ENCODE measurements around the gene ZBBX.

ZBBX gene

DNA sequence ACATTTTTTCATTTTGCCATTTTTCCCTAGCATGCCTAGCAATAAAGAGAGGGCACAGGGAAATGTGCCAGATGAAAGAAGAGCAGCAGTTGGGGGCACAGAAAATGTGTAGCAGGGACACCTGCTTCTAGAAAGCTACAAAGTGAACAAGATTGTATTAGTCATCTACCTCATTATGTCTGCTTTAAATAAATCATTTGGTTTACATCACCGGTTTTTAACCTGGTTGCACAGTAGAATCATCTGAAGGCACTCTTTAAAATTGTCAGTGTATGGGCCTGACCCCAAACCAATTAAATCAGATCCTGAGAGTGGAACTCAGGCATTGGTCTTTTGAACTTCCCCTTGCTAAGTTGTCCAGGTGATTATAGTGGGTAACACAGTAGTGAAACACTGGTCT, 73.8 kb downstream of the ZBBX start:
- DNase-seq (ENCODE audit: low spot score) = no peak

DNA sequence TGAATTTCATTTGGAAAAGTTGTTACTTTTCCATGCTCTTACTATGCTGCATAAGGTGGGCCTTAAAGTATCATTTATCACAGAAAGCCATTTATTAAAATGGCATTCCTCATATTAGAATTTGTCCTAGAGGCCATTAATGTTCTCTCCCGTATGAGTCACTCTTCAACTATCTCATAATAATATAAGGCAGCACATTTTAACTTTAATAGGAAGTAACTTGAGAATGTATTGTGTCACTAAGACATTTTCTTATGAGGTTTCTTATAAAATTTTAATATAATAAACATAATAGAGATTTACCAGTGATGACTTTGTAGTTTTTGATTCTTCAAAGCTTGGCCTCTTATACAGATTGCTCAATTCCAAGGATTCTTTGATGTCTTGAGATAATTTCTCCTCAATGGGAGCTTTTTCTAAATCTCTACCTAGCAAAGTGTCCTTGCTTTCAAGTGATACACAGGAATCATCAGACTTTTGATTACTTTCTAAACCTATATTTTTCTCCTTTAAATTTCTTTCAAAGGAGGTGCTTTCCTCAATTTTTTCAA, 74.7 kb downstream of the ZBBX start:
- no peak for DNase-seq (ENCODE audit: low spot score)

DNA sequence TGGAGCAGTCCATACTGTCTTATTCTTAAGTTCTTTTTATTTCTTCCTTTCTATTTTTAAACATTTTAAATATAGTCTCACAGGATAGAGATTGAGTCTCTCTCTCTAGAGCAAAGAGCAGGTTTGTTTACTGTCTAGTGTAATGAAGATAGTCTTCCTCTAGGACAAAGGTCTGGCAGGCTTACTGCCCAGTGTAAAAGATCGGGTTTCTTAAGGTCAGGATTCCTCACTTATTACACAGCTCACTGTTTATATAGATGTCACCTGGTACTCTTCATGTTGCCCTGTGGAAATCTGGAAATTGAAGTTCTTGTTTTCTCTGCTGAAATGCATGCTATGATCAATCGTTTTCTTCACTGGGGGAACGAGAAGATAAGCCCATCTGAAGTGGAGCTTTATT, 76.0 kb downstream of the ZBBX start:
- peak; percentile 12 for DNase-seq (ENCODE audit: low spot score)

DNA sequence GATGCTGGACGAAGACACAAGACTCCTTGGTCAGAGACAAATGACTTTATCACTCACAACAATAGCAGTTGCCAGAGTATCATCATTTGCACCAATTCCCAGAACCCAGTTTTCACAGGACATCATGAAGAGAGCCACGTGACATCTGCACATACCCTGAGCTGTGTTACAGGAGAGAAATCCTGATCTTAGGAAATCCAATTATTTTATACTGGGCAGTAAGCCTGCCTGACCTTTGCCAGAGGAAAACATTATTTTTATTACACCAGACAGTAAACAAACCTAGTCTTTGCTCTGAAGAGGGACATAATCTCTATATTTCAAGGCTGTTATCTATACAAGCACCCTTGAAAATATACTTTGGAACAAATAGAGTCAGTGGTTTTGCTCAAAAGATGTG, 77.4 kb downstream of the ZBBX start:
- no peak for DNase-seq (ENCODE audit: low spot score)

DNA sequence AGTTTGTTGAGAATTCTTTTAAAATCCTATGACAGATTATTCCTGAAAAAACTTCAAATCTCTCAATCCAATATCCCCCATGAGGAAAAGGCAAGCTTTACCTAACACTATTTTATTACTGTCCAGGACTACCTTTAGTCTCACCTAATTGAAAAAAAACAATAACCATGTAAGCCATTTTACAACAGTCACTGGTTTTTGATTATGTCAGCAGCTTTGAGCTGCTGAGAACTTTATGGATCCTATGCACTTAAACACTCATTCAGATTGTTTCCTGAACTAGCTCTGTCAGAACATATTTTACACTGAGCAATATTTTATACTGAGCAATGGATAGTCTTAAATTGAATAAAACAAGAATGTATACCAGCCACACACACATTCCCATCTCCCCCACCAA, 79.9 kb downstream of the ZBBX start:
- no peak for DNase-seq (ENCODE audit: low spot score)

DNA sequence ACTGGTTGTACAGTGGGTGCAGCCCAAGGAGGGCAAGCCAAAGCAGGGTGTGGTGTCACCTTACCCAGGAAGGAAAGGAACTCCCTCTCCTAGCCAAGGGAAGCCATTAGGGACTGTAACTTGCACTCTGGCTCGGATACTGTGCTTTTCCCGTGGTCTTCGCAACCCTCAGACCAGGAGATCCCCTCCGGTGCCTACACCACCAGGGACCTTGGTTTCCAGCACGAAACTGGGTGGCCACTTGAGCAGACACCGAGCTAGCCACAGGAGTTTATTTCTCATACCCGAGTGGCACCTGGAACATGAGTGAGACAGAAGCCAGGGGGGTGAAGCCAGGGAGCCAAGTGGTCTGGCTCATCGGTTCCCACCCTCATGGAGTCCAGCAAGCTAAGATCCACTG, 90.7 kb downstream of the ZBBX start:
- DNase-seq (ENCODE audit: low spot score) = no peak

DNA sequence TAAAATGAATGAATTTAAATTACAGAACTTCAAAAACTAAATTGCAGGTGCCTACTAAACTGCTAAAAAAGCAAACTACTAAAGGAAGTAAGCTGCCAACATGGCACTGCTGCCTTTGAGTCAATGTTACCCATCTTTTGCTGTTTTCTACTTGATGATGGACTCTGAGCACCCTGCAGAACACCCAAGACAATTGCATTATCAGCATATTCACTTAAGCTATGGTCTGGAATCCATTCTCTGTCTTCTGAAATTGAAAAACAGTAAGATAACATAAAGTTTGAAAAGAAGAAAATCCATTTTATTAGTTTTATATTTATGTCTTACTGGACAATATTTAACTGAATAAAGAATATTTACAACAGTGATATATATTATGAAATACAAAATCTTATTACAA, 91.4 kb downstream of the ZBBX start:
- DNase-seq (ENCODE audit: low spot score) = no peak

DNA sequence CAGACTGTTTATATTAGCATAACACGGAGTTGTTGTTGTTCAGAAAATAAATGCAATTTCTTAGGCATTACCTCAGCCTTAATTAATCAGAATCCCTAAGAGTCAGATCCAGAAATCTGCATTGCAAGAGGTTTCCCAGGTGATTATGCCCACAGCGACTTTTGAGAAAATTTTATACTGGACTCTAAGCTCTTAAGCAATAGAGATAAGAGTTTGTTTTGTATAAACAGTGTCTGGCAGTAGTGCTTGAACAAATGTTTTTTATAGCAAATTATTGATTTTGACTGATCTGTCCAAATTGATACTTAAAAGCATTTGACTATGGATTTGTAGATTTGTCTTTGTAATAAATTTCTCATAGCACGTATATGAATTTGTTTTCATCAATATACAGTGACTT, 92.8 kb downstream of the ZBBX start:
- no peak for DNase-seq (ENCODE audit: low spot score)

DNA sequence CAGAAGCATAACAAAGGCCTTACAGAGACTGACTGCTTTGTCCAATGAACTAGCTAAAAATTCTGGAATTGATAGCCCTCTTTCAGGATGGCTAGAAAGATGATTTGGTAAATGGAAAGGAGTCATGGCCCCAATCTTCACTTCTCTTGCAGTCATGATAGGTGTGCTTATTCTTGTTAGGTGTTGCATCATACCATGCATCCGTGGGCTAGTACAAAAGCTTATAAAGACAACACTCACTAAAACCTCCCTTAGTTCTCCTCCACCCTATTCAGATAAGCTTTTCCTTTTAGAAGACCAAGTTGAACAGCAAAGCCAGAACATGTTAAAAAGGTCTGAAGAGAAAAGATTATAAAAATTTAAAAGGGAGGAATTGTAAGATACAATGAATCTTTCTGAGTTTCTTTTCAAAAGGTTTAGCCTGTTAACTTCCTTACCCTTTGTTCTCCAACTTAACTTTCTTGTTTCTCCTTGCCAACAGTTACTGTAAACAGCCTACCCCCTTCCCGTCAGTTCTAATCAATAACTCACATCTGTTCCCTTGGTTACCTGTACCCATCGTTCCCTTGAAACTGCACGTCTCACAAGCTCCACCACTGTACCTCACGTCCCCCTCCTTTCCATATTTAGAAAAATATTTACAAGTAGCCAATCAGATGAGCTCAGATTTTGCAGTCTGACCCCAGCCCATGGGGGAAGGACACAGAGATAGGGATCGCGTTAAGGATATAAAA, 105.8 kb downstream of the ZBBX start:
- no peak for DNase-seq (ENCODE audit: low spot score)

DNA sequence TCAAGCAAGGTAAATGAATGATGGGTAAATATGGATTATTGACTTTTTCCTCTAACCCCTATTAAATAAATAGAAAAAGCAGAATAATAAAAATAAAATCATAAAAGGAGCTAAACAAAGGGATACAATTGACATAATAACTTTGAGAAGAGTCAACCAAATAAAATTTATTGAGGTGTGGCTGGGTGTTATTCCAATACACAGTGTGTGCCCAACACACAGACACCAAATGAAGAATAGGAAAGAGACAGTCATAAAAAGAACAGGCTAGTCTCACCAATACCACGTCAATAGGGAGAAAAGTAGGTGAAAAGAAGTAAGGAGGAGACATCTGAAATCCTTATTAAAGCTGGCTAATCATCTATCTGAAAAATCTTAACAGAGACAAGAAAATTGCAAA, 127.1 kb downstream of the ZBBX start:
- no peak for DNase-seq (ENCODE audit: low spot score)

DNA sequence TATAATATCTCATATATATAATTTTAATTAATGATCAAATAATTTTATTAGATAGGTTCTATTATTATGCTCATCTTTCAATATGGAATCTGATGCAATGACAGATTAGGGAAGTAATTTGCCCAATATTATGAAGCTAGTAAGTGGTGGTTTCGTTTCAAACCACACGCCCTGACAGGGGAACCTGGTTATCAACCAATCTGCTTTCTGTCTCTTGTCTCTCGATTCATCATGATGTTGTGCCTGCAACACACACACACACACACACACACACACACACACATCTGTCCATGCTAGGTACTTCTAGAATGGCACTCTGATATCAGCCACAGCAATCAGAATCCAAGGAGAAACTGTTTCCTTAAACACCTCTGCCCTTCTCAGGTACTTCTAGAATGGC, 128.4 kb downstream of the ZBBX start:
- no peak for DNase-seq (ENCODE audit: low spot score)

DNA sequence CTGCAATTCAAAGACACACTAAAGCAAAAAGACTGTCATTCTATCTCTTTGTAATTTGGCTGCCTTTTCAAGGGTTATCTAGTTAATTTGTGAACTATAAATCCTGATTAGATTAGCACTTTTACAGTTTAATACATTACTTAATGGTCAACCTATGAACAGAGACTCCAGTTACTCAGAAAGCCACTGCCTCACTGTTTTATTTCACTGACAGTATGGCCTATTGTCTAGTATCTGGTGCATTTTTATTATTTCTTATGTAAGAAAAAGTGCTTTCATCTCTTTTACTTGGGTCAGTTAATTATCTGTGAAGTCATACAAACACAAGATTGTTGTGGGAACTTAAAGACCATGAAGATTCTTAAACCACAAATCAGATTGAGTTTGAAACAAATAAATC, 133.8 kb downstream of the ZBBX start:
- DNase-seq (ENCODE audit: low spot score) = no peak

DNA sequence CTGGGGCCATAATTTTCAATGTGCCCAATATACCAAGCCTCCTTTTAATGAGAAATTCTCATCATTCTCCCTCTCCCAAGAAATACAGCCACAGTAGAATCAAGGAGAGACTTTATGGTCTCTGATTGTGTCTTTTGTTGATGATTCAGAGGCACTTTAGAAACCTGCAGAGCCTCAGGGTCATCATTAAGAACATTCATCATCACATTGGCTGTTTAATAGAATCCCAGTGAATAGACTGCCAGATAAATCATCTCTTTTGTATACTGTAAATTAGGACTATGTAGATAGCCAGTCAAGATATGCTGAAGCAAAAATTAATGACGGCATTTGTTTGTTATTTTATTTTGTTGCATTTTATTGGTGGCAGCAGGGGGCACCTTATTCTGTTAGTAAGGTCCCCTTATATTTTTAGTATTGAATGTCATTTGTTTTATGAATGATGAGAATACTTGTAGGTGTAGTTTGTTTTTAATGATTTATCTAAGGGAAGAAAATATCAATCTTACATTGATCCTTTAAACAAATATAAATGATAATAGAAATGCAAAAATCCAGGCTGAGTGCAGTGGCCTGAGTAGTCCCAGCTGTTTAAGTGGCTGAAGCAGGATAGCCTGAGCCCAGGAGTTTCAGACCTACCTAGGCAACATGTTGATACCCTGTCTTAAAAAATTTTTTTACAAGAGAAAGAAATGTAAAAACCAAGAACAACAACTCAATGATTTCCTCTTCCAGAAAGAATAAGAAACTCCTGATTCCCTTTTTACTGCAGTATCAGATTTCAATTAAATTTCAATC, 138.8 kb downstream of the ZBBX start:
- no peak for DNase-seq (ENCODE audit: low spot score)

DNA sequence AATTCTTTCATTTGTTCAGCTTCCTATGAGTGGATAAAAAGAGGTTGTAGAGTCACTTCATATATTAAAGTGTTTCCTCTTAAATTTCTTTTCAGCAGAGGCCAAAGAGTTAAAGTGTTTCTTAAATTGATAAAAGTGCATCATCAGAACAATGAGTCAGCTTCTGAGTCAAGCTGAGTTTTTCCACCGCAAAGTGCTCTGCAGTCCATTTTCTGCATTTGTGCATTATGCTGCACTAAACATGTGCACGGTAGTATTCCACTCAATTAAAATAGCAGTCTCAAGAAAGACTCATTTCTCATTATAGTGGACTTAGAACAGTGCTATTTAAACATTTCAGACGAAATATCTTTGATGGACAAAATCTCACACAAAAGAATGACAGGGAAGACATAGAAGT, 152.0 kb downstream of the ZBBX start:
- DNase-seq (ENCODE audit: low spot score) = no peak

DNA sequence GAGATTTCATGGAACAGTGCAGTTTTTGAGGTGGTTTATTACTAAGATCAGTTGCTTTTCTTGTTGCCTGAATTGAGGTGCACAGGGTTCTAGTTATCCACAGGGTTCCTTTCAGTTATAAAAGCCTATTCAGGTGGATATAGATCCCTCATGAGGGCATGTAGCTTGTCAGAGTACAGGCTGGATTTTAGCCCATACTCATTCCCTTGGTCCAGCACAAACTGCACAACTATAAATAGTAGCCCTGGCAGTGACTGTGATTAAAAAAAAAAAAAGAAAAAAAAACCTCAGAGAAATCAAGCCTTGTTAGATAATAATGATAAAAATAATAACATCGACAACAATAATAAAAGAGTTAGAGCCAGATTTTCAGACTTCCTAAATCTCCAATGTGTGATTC, 154.3 kb downstream of the ZBBX start:
- no peak for DNase-seq (ENCODE audit: low spot score)

DNA sequence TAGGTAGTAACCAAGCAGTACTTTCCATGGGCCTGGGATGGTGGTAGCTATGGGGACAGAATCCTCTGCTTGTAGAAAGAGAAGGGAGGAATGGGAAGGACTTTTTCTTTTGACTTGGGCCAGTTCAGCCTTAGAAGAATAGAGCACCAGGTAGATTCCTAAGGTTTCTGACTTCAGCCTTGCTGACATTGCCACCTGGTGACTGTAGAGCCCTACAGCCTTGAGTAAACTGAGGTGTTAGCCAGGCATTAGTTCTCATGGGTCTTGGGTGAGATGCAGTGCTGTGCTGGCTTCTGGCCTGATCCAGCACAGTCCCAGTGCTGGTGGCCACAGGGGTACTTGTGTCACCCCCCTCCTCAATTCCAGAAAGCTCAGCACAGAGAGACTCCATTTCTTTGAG, 171.1 kb downstream of the ZBBX start:
- DNase-seq (ENCODE audit: low spot score) = no peak

DNA sequence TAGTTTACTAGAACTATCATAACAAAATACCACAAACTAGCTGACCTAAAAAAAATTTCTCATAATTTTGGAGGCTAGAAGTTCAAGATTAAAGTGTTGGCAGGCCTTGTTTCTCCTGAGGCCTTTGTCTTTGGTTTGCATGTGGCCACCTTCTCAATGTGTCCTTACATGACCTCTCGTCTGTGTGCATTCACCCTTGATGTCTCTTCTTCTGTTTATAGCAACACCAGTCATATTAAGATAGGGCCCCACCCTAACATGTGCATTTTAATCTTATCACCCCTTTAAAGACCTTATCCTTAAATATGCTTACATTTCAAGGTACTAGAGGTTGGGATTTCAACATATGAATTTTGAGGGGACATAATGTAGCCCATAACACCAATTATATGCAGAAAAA, 177.0 kb downstream of the ZBBX start:
- no peak for DNase-seq (ENCODE audit: low spot score)

DNA sequence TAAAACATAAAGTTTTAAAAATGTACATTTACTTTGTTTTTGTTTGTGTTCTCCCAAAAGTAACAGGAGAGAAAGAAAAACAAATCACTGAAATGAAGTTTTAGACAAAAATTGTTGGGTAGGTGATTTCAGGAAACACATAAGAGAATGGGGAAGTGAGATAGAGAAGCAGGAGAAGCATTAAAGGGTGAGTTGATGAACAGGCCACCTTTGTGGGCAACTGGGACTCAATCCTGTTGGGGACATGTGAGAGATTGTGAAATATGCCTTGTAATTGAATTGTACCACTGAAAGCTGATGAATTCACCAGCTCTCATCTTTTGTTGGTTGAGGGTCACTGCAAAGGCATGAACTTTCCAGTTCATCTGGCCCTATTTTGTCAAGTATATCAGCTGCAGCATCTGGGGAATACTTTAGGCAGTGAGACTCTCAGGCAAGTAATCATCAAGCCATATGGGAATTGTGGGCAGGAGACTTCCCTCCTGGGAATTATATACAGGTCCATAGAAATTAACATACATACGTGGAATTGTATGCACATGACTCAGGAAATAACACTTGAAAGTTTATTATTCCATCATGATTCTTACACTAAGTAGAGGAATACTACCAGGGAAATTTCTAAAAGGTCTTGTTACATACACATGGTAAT, 181.0 kb downstream of the ZBBX start:
- DNase-seq (ENCODE audit: low spot score) = no peak
